Measurements from ENCODE around the gene PRAMEF20.
"Not testable (repeated sequence)": the region's sequence is repeated elsewhere in the genome, so short reads cannot be mapped to it uniquely, and the experiment has no call there.

PRAMEF20 gene

GRCh38 chr1:13439104-13439783 lies 29.0 kb downstream of the PRAMEF20 start:
- not testable (repeated sequence) for H3K79me1 ChIP-seq (ENCODE audit: low read depth, low read length); H2BK120ac ChIP-seq (ENCODE audit: low read depth, low read length); H2BK15ac ChIP-seq (ENCODE audit: low read length); DNase-seq (ENCODE audit: low spot score); H3K27me3 ChIP-seq (ENCODE audit: control insufficient read depth in 3 of 3, insufficient read depth in 3 of 3, low read depth in 1 of 3, low read length in 3 of 3); H3K27ac ChIP-seq (replicated peaks; ENCODE audit: low read length); H3K4me1 ChIP-seq (ENCODE audit: control insufficient read depth in 2 of 2, insufficient read depth in 1 of 2, low read depth in 1 of 2, low read length in 2 of 2); H3K4me3 ChIP-seq (ENCODE audit: low read length in 2 of 2); H3K4ac ChIP-seq (ENCODE audit: low read length); H4K8ac ChIP-seq (ENCODE audit: low read depth, low read length); H2AFZ ChIP-seq (ENCODE audit: low read length); H3K36me3 ChIP-seq (replicated peaks in 1 of 2; ENCODE audit: control insufficient read depth in 2 of 2, insufficient read depth in 2 of 2, low read length in 2 of 2); H3K14ac ChIP-seq (ENCODE audit: low read length); H2BK5ac ChIP-seq (ENCODE audit: low read length); H2AK5ac ChIP-seq (ENCODE audit: low read depth, low read length); H3K23ac ChIP-seq (ENCODE audit: low read depth, low read length, poor library complexity); H2BK12ac ChIP-seq (ENCODE audit: low read length); H3K4me2 ChIP-seq (ENCODE audit: insufficient read depth, low read length, poor library complexity, severe bottlenecking); H3K9ac ChIP-seq (ENCODE audit: low read depth, low read length, poor library complexity); H4K91ac ChIP-seq (ENCODE audit: low read depth, low read length, poor library complexity); H3K18ac ChIP-seq (ENCODE audit: low read length)
- peaks cover 0 to 19% of the 10 kb centered on the region in 2 donors for H3K9me3 ChIP-seq (replicated peaks in 1 of 2; ENCODE audit: control insufficient read depth in 2 of 2, insufficient read depth in 1 of 2, low read depth in 1 of 2, low read length in 2 of 2)
- no CpG with 5 or more reads among the region's 49 CpGs for WGBS, 2 donors (ENCODE audit: extremely low coverage in 2 of 2, insufficient read length in 2 of 2, insufficient replicate concordance in 1 of 2)

- no peaks in the 10 kb centered on the region for H3K36me3 ChIP-seq (replicated peaks in 1 of 2; ENCODE audit: control insufficient read depth in 2 of 2, insufficient read depth in 2 of 2, low read length in 2 of 2)
- no peak overlapping the region for H4K91ac ChIP-seq (ENCODE audit: low read depth, low read length, poor library complexity)
- H3K9ac ChIP-seq (ENCODE audit: low read depth, low read length, poor library complexity), result no peak overlapping the region
- H2AFZ ChIP-seq (ENCODE audit: low read length), result peak overlapping the region; percentile 64
- no peak overlapping the region for H2BK120ac ChIP-seq (ENCODE audit: low read depth, low read length)
- no peak overlapping the region for H3K4me2 ChIP-seq (ENCODE audit: insufficient read depth, low read length, poor library complexity, severe bottlenecking)
- no peak overlapping the region for H2BK15ac ChIP-seq (ENCODE audit: low read length)
- DNase-seq (ENCODE audit: low spot score), result no peak
- no peak overlapping the region for H2BK12ac ChIP-seq (ENCODE audit: low read length)
- no peak overlapping the region for H3K18ac ChIP-seq (ENCODE audit: low read length)
- peaks cover 0 to 6% of the 10 kb centered on the region in 2 donors for H3K9me3 ChIP-seq (replicated peaks in 1 of 2; ENCODE audit: control insufficient read depth in 2 of 2, insufficient read depth in 1 of 2, low read depth in 1 of 2, low read length in 2 of 2)
- H4K8ac ChIP-seq (ENCODE audit: low read depth, low read length), result no peak overlapping the region
- no CpG with 5 or more reads among the region's 10 CpGs for whole genome bisulfite sequencing, 2 donors (ENCODE audit: extremely low coverage in 2 of 2, insufficient read length in 2 of 2, insufficient replicate concordance in 1 of 2)
- H2AK5ac ChIP-seq (ENCODE audit: low read depth, low read length), result no peak overlapping the region
- H3K14ac ChIP-seq (ENCODE audit: low read length), result no peak overlapping the region
- no peak overlapping the region for H3K4ac ChIP-seq (ENCODE audit: low read length)
- no peaks in the 10 kb centered on the region for H3K4me1 ChIP-seq (ENCODE audit: control insufficient read depth in 2 of 2, insufficient read depth in 1 of 2, low read depth in 1 of 2, low read length in 2 of 2)
- H3K27me3 ChIP-seq (ENCODE audit: control insufficient read depth in 3 of 3, insufficient read depth in 3 of 3, low read depth in 1 of 3, low read length in 3 of 3), result no peaks in the 10 kb centered on the region
- no peak overlapping the region for H3K27ac ChIP-seq (replicated peaks; ENCODE audit: low read length)
- H3K23ac ChIP-seq (ENCODE audit: low read depth, low read length, poor library complexity), result no peak overlapping the region
- no peak overlapping the region for H3K4me3 ChIP-seq (ENCODE audit: low read length in 2 of 2)
- no peak overlapping the region for H2BK5ac ChIP-seq (ENCODE audit: low read length)
- no peaks in the 10 kb centered on the region for H3K79me1 ChIP-seq (ENCODE audit: low read depth, low read length)
Observed at GRCh38 chr1:13443335-13443979, 33.2 kb downstream of the PRAMEF20 start.

DNA sequence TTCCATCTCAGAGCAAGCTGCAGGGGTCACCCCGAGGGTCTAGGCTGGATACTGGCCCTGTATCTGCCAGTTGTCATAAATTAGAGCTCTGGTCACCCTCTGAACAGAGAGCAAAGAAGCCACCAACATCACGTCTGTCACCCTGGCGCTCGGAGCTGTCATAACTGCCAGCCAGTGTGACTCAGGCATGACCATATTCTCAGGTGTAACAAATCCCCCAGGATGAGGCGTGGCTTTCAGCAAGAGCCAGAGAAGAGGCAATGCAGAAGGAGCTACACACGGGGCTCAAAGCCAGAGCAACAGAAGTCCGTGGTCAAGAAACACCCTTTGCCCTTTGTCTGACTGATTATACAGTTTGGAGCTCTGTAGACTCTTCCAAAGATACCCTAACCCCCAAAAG lies 40.0 kb downstream of the PRAMEF20 start:
- no peak overlapping the region for H4K91ac ChIP-seq (ENCODE audit: low read depth, low read length, poor library complexity)
- peaks cover 0 to 5% of the 10 kb centered on the region in 2 donors for H3K9me3 ChIP-seq (replicated peaks in 1 of 2; ENCODE audit: control insufficient read depth in 2 of 2, insufficient read depth in 1 of 2, low read depth in 1 of 2, low read length in 2 of 2)
- H2BK5ac ChIP-seq (ENCODE audit: low read length), result no peak overlapping the region
- no peak overlapping the region for H2BK15ac ChIP-seq (ENCODE audit: low read length)
- no peak overlapping the region for H3K27ac ChIP-seq (replicated peaks; ENCODE audit: low read length)
- H2AFZ ChIP-seq (ENCODE audit: low read length), result no peak overlapping the region
- no peaks in the 10 kb centered on the region for H3K4me1 ChIP-seq (ENCODE audit: control insufficient read depth in 2 of 2, insufficient read depth in 1 of 2, low read depth in 1 of 2, low read length in 2 of 2)
- no peak overlapping the region for H3K4ac ChIP-seq (ENCODE audit: low read length)
- H2BK120ac ChIP-seq (ENCODE audit: low read depth, low read length), result no peak overlapping the region
- H3K9ac ChIP-seq (ENCODE audit: low read depth, low read length, poor library complexity), result no peak overlapping the region
- no peak overlapping the region for H3K4me2 ChIP-seq (ENCODE audit: insufficient read depth, low read length, poor library complexity, severe bottlenecking)
- no peak overlapping the region for H4K8ac ChIP-seq (ENCODE audit: low read depth, low read length)
- no peak overlapping the region for H2AK5ac ChIP-seq (ENCODE audit: low read depth, low read length)
- DNase-seq (ENCODE audit: low spot score), result no peak
- no peak overlapping the region for H2BK12ac ChIP-seq (ENCODE audit: low read length)
- no peak overlapping the region for H3K14ac ChIP-seq (ENCODE audit: low read length)
- H3K18ac ChIP-seq (ENCODE audit: low read length), result no peak overlapping the region
- H3K23ac ChIP-seq (ENCODE audit: low read depth, low read length, poor library complexity), result no peak overlapping the region
- no peaks in the 10 kb centered on the region for H3K79me1 ChIP-seq (ENCODE audit: low read depth, low read length)
- no peak overlapping the region for H3K4me3 ChIP-seq (ENCODE audit: low read length in 2 of 2)
- no CpG with 5 or more reads among the region's 7 CpGs for WGBS, 2 donors (ENCODE audit: extremely low coverage in 2 of 2, insufficient read length in 2 of 2, insufficient replicate concordance in 1 of 2)
- H3K27me3 ChIP-seq (ENCODE audit: control insufficient read depth in 3 of 3, insufficient read depth in 3 of 3, low read depth in 1 of 3, low read length in 3 of 3), result peaks cover 0 to 3% (median 0%) of the 10 kb centered on the region in 3 experiments
- no peaks in the 10 kb centered on the region for H3K36me3 ChIP-seq (replicated peaks in 1 of 2; ENCODE audit: control insufficient read depth in 2 of 2, insufficient read depth in 2 of 2, low read length in 2 of 2)

DNA sequence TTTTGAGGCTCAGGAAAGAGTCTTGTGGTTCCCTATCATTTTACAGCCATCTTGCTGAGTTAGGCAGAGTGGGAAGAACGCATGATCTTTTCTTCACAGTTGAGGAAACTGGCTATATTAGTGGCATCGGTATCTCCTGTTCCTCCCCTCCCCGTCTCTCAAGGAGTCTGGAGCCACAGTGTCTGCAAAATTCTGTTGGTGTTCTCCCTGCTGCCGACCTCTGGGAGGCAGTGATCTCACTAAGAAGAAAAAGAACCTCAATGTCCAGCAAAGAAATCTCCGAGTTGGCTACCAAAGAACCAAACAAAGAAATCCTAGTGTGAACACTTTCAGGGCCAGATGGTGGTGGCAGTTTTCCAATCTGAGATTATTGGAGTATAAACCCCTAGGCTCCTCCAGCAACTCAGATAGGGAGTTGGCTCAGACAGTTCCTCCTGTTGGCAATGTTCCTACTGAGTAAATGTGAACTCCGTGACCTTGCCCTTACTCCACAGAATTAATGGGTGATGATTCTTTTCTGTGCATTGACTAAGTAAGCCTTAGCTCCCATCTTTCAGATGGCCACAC lies 41.2 kb downstream of the PRAMEF20 start:
- no CpG with 5 or more reads among the region's 6 CpGs for WGBS, 2 donors (ENCODE audit: extremely low coverage in 2 of 2, insufficient read length in 2 of 2, insufficient replicate concordance in 1 of 2)
- no peak overlapping the region for H2BK5ac ChIP-seq (ENCODE audit: low read length)

More for the DNA sequence above, 41.2 kb downstream of the PRAMEF20 start:
- H3K4me1 ChIP-seq (ENCODE audit: control insufficient read depth in 2 of 2, insufficient read depth in 1 of 2, low read depth in 1 of 2, low read length in 2 of 2), result no peaks in the 10 kb centered on the region
- DNase-seq (ENCODE audit: low spot score), result no peak
- H3K27me3 ChIP-seq (ENCODE audit: control insufficient read depth in 3 of 3, insufficient read depth in 3 of 3, low read depth in 1 of 3, low read length in 3 of 3), result peaks cover 0 to 7% (median 0%) of the 10 kb centered on the region in 3 experiments
- no peak overlapping the region for H2AFZ ChIP-seq (ENCODE audit: low read length)
- H3K4ac ChIP-seq (ENCODE audit: low read length), result no peak overlapping the region
- H4K91ac ChIP-seq (ENCODE audit: low read depth, low read length, poor library complexity), result no peak overlapping the region
- H3K79me1 ChIP-seq (ENCODE audit: low read depth, low read length), result no peaks in the 10 kb centered on the region
- no peak overlapping the region for H2BK12ac ChIP-seq (ENCODE audit: low read length)
- no peak overlapping the region for H4K8ac ChIP-seq (ENCODE audit: low read depth, low read length)
- no peak overlapping the region for H2AK5ac ChIP-seq (ENCODE audit: low read depth, low read length)
- no peak overlapping the region for H3K27ac ChIP-seq (replicated peaks; ENCODE audit: low read length)
- H3K4me2 ChIP-seq (ENCODE audit: insufficient read depth, low read length, poor library complexity, severe bottlenecking), result no peak overlapping the region
- no peak overlapping the region for H3K4me3 ChIP-seq (ENCODE audit: low read length in 2 of 2)
- H3K23ac ChIP-seq (ENCODE audit: low read depth, low read length, poor library complexity), result no peak overlapping the region
- no peaks in the 10 kb centered on the region for H3K36me3 ChIP-seq (replicated peaks in 1 of 2; ENCODE audit: control insufficient read depth in 2 of 2, insufficient read depth in 2 of 2, low read length in 2 of 2)
- no peak overlapping the region for H2BK120ac ChIP-seq (ENCODE audit: low read depth, low read length)
- H3K14ac ChIP-seq (ENCODE audit: low read length), result no peak overlapping the region
- H2BK15ac ChIP-seq (ENCODE audit: low read length), result no peak overlapping the region
- no peak overlapping the region for H3K9ac ChIP-seq (ENCODE audit: low read depth, low read length, poor library complexity)
- H3K18ac ChIP-seq (ENCODE audit: low read length), result no peak overlapping the region
- H3K9me3 ChIP-seq (replicated peaks in 1 of 2; ENCODE audit: control insufficient read depth in 2 of 2, insufficient read depth in 1 of 2, low read depth in 1 of 2, low read length in 2 of 2), result peaks cover 0 to 10% of the 10 kb centered on the region in 2 donors
